ENCODE data around the gene THAP3. TPM values are rescaled to one million over a fixed set of nuclear protein-coding genes. Genes with fewer than 3 reads are reported as not detected.

Gene THAP3
- total and polyA plus RNA-seq, 2 experiments from 2014 or later: 15.1 to 23.8 TPM

DNA sequence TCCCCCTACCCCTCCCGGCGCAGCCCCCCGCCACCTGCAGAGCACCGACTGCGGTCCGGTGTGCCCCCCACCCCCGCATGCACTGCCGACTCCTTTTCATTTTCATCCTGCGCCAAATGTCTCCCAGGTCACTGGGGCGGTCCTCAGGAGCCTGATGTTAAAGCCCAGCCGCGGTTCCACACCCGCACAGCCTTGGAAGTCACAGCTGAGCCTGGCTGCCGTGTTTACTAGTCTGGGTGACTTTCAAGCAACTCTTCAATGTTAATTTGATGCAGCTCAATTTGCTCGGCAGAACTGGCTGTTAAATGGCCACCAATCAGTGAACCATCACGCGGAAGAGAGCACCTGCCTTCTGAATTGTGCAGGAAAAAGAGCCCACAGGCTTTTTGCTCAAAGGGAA, 27.2 kb downstream of the THAP3 start:
- DNase-seq (ENCODE audit: low spot score) (no peak), ATAC-seq (no peak)
- no peak overlapping the region for H3K4me3 ChIP-seq
- H3K4me1 ChIP-seq (ENCODE audit: insufficient read depth): 0 out of 2 replicates have a peak, but pooled peaks cover 5% of the 10 kb centered on the region
- peaks cover 3% of the 10 kb centered on the region for H3K27me3 Mint-ChIP-seq (ENCODE audit: insufficient read depth, low read depth, poor library complexity)
- no peak for TF ChIP-seq EZH2phosphoT487 (IDR thresholded peaks at IDR 0.05; ENCODE audit: unreplicated experiment)
- TF ChIP-seq, protein P1, sequence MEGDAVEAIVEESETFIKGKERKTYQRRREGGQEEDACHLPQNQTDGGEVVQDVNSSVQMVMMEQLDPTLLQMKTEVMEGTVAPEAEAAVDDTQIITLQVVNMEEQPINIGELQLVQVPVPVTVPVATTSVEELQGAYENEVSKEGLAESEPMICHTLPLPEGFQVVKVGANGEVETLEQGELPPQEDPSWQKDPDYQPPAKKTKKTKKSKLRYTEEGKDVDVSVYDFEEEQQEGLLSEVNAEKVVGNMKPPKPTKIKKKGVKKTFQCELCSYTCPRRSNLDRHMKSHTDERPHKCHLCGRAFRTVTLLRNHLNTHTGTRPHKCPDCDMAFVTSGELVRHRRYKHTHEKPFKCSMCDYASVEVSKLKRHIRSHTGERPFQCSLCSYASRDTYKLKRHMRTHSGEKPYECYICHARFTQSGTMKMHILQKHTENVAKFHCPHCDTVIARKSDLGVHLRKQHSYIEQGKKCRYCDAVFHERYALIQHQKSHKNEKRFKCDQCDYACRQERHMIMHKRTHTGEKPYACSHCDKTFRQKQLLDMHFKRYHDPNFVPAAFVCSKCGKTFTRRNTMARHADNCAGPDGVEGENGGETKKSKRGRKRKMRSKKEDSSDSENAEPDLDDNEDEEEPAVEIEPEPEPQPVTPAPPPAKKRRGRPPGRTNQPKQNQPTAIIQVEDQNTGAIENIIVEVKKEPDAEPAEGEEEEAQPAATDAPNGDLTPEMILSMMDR (conservative IDR thresholded peaks at IDR 0.05; ENCODE audit: low read depth in 2 of 2): no peak
- TF ChIP-seq ZNF114 (CRISPR knock-in tag; IDR thresholded peaks at IDR 0.05): no peak
- no peak for TF ChIP-seq ZNF331 (CRISPR knock-in tag; IDR thresholded peaks at IDR 0.05; ENCODE audit: low read depth)
- TF ChIP-seq, protein P2, sequence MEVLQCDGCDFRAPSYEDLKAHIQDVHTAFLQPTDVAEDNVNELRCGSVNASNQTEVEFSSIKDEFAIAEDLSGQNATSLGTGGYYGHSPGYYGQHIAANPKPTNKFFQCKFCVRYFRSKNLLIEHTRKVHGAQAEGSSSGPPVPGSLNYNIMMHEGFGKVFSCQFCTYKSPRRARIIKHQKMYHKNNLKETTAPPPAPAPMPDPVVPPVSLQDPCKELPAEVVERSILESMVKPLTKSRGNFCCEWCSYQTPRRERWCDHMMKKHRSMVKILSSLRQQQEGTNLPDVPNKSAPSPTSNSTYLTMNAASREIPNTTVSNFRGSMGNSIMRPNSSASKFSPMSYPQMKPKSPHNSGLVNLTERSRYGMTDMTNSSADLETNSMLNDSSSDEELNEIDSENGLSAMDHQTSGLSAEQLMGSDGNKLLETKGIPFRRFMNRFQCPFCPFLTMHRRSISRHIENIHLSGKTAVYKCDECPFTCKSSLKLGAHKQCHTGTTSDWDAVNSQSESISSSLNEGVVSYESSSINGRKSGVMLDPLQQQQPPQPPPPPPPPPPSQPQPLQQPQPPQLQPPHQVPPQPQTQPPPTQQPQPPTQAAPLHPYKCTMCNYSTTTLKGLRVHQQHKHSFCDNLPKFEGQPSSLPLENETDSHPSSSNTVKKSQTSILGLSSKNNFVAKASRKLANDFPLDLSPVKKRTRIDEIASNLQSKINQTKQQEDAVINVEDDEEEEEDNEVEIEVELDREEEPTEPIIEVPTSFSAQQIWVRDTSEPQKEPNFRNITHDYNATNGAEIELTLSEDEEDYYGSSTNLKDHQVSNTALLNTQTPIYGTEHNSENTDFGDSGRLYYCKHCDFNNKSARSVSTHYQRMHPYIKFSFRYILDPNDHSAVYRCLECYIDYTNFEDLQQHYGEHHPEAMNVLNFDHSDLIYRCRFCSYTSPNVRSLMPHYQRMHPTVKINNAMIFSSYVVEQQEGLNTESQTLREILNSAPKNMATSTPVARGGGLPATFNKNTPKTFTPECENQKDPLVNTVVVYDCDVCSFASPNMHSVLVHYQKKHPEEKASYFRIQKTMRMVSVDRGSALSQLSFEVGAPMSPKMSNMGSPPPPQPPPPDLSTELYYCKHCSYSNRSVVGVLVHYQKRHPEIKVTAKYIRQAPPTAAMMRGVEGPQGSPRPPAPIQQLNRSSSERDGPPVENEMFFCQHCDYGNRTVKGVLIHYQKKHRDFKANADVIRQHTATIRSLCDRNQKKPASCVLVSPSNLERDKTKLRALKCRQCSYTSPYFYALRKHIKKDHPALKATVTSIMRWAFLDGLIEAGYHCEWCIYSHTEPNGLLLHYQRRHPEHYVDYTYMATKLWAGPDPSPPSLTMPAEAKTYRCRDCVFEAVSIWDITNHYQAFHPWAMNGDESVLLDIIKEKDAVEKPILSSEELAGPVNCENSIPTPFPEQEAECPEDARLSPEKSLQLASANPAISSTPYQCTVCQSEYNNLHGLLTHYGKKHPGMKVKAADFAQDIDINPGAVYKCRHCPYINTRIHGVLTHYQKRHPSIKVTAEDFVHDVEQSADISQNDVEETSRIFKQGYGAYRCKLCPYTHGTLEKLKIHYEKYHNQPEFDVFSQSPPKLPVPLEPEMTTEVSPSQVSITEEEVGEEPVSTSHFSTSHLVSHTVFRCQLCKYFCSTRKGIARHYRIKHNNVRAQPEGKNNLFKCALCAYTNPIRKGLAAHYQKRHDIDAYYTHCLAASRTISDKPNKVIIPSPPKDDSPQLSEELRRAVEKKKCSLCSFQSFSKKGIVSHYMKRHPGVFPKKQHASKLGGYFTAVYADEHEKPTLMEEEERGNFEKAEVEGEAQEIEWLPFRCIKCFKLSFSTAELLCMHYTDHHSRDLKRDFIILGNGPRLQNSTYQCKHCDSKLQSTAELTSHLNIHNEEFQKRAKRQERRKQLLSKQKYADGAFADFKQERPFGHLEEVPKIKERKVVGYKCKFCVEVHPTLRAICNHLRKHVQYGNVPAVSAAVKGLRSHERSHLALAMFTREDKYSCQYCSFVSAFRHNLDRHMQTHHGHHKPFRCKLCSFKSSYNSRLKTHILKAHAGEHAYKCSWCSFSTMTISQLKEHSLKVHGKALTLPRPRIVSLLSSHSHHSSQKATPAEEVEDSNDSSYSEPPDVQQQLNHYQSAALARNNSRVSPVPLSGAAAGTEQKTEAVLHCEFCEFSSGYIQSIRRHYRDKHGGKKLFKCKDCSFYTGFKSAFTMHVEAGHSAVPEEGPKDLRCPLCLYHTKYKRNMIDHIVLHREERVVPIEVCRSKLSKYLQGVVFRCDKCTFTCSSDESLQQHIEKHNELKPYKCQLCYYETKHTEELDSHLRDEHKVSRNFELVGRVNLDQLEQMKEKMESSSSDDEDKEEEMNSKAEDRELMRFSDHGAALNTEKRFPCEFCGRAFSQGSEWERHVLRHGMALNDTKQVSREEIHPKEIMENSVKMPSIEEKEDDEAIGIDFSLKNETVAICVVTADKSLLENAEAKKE (CRISPR knock-in tag; IDR thresholded peaks at IDR 0.05): no peak
- no peak for TF ChIP-seq NANOG (IDR thresholded peaks at IDR 0.05; ENCODE audit: borderline replicate concordance)
- TF ChIP-seq, protein P3, sequence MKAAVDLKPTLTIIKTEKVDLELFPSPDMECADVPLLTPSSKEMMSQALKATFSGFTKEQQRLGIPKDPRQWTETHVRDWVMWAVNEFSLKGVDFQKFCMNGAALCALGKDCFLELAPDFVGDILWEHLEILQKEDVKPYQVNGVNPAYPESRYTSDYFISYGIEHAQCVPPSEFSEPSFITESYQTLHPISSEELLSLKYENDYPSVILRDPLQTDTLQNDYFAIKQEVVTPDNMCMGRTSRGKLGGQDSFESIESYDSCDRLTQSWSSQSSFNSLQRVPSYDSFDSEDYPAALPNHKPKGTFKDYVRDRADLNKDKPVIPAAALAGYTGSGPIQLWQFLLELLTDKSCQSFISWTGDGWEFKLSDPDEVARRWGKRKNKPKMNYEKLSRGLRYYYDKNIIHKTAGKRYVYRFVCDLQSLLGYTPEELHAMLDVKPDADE (IDR thresholded peaks at IDR 0.05): no peak
- no peak for TF ChIP-seq EZH2 (IDR thresholded peaks at IDR 0.05; ENCODE audit: low read depth, unreplicated experiment)
- no peak for TF ChIP-seq CREB1 (CRISPR knock-in tag; IDR thresholded peaks at IDR 0.05; ENCODE audit: low read depth)
- TF ChIP-seq, protein P4, sequence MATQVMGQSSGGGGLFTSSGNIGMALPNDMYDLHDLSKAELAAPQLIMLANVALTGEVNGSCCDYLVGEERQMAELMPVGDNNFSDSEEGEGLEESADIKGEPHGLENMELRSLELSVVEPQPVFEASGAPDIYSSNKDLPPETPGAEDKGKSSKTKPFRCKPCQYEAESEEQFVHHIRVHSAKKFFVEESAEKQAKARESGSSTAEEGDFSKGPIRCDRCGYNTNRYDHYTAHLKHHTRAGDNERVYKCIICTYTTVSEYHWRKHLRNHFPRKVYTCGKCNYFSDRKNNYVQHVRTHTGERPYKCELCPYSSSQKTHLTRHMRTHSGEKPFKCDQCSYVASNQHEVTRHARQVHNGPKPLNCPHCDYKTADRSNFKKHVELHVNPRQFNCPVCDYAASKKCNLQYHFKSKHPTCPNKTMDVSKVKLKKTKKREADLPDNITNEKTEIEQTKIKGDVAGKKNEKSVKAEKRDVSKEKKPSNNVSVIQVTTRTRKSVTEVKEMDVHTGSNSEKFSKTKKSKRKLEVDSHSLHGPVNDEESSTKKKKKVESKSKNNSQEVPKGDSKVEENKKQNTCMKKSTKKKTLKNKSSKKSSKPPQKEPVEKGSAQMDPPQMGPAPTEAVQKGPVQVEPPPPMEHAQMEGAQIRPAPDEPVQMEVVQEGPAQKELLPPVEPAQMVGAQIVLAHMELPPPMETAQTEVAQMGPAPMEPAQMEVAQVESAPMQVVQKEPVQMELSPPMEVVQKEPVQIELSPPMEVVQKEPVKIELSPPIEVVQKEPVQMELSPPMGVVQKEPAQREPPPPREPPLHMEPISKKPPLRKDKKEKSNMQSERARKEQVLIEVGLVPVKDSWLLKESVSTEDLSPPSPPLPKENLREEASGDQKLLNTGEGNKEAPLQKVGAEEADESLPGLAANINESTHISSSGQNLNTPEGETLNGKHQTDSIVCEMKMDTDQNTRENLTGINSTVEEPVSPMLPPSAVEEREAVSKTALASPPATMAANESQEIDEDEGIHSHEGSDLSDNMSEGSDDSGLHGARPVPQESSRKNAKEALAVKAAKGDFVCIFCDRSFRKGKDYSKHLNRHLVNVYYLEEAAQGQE (IDR thresholded peaks at IDR 0.05; ENCODE audit: unreplicated experiment): no peak
- H2AFZ ChIP-seq: no peak overlapping the region
- no peaks in the 10 kb centered on the region for H3K27me3 ChIP-seq (ENCODE audit: insufficient read depth)
- H3K36me3 ChIP-seq (ENCODE audit: insufficient read depth): peaks cover 16% of the 10 kb centered on the region
- H3K36me3 Mint-ChIP-seq (ENCODE audit: low read depth): peaks cover 38% of the 10 kb centered on the region
- peaks cover 2% of the 10 kb centered on the region; the same call in 1 of the 3 replicates for H3K4me1 Mint-ChIP-seq
- H4K20me1 ChIP-seq (replicated peaks; ENCODE audit: insufficient read depth): no peaks in the 10 kb centered on the region; the same call in 1 of the 2 replicates
- H3K9me2 ChIP-seq (ENCODE audit: insufficient read depth): no peaks in the 10 kb centered on the region
- no peaks in the 10 kb centered on the region for H3K9me3 Mint-ChIP-seq
- H3K27ac Mint-ChIP-seq: peak overlapping the region; percentile 44; the same call in 1 of the 2 replicates
- peaks cover 8% of the 10 kb centered on the region for H3K79me2 ChIP-seq (replicated peaks; ENCODE audit: insufficient read depth)
- no peak overlapping the region for H3K27ac ChIP-seq (ENCODE audit: low read depth)
- no peak overlapping the region for H3K4me2 ChIP-seq
- H3K4me3 Mint-ChIP-seq: no peak overlapping the region
- no peaks in the 10 kb centered on the region; the same call in 1 of the 2 replicates for H3F3A ChIP-seq (replicated peaks; ENCODE audit: low read depth)

Data from GM23338 (cell line).